Activated T-cell treated with anti-CD3 and anti-CD28 coated beads for 1 hour (primary cell): ENCODE results near the gene PKNOX2.

Experiments
- DNase-seq: peaks from one replicate; pipeline ENCODE4 v3.0.0-alpha.2; 2020; ENCODE audit warnings: low read depth

Gene PKNOX2

DNA sequence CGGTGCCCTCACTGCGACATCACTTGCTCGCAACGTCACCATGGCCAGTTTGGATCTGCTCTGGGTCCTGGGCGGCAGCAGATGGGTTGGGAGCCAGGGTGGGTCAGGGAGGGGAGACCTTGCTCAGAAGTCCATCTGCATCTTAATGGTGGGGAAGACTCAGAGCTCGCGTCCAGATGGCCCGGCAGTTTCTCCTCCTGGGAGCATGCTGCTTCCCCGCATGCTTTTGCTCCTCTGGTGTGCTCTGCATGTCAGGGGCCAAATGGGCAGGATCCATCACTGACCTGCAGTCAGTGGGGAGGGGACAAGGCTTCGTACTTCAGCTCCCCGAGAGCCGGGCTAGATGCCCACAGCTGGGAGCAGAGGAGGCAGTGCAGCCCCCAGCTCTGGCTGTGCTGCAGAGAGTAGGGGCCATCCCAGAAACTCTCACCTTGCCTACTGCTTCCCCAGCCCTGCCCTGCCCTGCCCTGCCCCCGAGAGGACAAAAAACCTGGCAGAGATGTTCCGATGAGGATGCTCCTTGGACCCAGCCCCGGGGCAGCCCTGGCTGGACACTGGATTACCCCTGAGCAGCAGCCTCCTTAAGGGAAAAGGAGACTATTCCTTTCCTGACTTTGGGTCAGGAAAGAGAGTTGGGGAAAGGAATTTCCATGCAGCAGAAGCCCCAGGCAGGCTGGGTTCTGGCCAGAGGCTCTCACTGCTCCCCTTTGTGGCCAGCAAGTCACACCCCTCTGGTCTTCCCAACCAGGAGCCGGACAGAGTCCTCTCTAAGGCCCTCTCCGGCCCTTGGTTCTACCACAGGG lies 149.9 kb downstream of the PKNOX2 start:
- no peak for DNase-seq

DNA sequence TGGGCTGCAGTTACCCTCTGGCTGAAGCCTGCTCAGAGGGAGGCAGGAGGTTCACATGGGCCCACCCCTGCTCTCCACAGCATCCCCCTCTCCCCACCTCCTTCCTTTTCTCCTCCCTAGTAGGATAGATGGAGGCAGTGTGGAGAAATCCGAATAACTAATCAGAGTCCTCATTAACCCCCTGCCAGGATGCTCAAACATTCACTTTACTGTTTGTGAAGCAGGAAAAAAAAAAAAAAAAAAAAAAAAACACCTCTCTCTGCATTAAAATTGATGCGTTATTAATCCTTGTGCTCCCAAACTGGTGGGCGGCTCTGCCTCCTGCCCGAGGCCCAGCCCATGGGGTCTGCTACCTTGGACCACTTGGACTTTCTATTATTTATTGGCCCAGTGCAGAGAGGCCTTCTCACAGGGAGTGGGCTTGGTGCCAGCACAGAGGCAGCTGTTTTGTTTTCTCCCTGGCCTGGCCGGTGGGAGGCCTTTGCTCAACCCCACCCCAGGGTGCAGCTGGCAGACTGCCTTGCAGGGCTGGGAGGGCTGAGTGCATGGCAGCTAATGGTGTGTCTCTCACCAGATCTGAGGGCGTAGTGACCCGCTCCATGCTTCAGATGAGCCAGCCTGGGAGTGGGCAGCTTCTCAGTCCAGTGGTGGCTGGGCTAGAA lies 150.7 kb downstream of the PKNOX2 start:
- no peak for DNase-seq

DNA sequence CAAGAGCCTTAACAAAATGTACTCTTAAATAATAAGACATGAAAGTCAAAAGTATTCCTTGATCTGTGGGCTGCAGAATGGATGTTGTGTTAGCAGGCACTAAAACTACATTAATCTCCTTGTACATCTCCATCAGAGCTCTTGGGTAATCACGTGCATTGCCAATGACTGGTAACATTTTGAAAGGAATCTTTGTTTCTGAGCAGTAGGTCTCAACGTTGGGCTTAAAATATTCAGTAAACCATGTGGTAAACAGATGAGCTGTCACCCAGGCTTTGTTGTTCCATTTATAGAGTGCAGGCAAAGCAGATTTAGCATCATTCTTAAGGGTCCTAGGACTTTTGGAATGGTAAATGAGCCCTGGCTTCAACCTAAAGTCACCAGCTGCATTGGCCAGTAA lies 152.9 kb downstream of the PKNOX2 start:
- DNase-seq: no peak

DNA sequence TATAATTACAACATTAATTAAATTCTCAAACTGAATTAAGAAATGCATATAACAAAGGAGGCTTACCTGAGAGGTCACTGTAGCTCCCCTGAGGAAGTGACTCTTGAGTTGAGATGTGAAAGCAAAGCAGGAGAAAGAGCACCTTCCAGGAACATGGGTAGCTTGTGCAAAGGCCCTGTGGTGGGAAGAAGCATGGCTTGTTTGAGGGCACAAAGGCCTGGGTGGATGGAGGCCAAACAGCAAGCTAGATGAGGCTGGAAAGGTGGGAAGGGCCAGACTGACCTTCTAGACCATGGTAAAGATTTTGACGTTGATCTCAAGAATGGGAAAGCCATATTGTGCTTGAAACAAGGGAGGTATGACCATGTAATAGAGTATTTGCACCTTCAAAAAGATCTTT lies 155.1 kb downstream of the PKNOX2 start:
- DNase-seq: no peak

DNA sequence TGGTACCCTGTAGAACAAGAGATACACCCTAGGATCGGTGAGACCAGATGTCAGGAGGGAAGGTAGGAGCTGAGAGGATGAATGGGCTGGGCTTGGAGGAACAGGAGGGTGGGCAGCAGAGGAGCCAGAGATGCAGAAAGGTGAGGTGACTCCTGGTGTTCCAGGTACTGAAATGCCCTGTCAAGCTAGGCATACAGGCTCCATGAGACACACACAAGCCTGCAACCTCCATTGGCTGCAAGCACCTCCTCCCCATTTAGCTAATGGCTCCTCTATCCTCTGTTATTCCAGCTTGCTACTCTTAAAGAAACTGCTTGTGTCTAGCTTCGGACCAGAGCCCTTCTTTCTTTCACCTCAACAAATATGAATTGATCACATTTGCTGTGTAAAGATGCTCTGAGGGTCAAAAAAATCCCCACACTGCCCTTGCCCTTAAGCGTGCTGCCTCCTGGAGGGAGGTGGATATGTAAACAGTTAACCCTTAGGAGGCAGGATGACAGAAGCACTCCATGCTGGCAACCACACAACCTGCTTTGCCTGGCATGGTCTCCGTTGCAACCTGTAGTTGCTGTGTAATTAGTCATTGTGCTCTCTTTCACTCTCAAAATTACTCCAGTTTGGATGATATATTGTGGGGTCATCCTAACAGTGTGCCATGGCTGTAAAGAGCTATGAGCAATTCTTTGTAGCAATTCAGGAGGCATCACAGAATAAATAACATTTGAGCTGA lies 156.0 kb downstream of the PKNOX2 start:
- no peak for DNase-seq

DNA sequence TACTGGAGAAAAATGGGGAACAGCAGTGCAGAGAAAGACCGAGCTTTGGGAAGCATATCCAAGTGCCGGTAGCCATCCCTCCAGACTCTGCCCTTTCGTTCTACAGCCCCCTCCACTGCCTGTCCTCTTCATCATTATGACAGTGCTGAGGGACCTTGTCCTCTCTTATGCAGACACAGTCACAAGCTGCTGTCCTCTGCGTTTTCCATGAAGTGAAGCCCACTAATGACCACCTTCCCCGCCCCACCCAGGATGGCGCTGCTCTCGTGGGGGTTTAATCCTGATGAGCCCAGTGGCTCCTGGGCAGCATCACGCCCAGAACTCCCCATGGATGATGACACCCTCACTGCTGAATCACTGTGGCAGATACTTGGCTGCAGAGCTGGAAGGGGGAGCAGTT lies 157.7 kb downstream of the PKNOX2 start:
- no peak for DNase-seq

DNA sequence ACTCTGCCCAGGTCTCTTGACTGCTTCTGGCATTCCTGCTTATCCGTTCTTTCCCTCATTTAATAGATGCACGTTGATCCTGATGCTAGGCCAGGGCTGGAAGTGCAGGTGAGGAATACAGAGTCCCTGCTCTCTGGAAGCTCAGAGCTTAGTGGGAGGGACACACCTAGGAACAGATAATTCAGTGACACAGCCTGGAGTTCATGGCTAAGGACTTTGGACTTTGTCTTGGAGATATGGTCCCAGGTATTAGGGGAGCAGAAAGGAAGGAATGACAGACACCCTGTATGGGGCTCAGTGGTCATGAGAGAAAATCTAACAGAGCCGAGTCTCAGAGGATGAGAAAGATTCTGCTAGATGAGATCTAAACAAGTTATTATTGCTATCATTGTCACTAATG lies 160.6 kb downstream of the PKNOX2 start:
- DNase-seq: no peak

DNA sequence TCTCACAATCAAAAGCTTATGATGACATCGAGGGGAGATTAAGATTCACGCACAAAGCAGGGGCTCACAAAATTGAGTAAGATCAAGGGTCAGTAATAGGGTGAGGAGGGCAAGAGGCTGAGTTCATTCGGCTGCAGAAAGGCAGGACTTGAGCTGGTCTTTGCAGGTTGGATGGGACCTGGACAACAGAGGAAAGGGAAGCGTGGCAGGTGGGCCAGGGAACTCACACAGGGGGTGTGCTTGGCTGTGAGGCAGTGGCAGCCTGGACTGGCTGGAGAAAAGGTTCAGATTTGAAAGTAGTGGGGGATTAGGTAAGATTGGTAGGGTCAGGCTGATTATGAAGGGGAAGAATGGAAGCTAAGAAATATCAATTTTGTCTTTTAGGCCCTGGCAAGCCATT lies 161.6 kb downstream of the PKNOX2 start:
- DNase-seq: no peak

DNA sequence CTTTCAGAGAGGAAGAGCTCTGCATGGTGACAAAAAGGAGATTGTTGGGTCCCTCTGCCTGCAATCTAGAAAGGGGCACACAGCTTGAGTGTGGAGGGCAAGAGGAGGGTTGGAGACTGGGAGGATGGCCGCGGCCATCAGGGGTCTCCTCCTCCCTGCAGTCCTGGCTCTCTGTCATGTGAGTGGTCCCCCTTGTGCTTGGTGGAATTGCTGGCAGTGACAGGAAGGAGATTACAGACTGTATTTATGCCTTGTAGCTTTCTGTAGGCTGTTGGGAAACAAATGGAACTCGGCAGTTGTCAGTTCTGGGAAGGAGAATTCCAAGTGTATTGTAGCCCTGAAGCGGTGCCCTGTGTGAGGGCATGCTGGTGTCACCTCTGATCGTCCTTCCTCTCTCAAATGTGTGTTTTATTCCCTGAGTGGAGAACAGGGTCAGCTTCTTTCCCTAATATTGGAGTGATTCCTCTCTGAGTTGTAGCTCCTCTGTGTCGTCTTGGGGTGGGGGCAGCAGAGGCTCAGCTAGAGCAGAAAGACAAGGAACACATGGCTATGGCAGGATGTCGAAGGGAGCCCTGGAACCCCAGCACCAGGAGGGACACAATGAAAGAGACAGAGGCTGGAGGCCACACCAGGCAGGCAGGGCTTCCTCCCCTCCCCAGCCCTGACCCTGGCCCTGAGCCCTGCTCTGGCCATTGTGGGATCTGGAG lies 163.1 kb downstream of the PKNOX2 start:
- no peak for DNase-seq

DNA sequence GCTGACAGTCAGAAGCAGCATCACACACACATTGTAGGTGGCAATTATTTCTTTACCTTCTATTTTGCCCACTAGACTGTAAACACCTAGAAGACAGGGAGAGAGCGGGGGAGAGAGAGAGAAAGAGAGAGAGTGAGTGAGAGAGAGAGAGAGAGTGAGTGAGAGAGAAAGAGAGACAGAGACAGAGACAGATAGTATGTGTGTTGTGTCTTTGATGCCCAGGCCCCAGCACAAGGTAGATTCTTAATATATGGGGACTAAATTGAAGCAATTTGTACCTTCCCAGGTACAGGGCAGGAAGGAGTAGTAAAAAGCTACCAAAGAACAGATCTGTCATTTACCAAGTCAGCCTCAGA lies 163.7 kb downstream of the PKNOX2 start:
- no peak for DNase-seq

DNA sequence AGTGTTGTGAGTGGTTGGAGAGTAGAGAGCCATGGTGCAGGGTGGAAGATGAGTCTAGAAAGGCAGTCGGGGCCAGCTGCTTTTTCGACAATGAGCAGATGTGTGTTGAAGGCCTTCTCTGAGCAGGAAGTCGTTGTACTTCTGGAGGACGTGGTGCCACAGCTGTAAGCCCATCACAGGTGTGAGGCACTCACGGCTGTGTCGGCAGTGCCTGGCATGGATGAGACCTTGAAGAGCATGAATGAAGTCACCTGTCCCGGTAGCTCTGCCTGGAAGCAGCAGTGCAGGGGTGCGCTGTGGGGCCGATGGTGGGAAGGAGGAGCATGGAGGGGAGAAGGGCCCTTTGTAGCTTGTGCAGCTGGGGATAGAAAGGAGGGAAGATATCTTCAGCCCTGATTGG lies 165.2 kb downstream of the PKNOX2 start:
- DNase-seq: no peak

DNA sequence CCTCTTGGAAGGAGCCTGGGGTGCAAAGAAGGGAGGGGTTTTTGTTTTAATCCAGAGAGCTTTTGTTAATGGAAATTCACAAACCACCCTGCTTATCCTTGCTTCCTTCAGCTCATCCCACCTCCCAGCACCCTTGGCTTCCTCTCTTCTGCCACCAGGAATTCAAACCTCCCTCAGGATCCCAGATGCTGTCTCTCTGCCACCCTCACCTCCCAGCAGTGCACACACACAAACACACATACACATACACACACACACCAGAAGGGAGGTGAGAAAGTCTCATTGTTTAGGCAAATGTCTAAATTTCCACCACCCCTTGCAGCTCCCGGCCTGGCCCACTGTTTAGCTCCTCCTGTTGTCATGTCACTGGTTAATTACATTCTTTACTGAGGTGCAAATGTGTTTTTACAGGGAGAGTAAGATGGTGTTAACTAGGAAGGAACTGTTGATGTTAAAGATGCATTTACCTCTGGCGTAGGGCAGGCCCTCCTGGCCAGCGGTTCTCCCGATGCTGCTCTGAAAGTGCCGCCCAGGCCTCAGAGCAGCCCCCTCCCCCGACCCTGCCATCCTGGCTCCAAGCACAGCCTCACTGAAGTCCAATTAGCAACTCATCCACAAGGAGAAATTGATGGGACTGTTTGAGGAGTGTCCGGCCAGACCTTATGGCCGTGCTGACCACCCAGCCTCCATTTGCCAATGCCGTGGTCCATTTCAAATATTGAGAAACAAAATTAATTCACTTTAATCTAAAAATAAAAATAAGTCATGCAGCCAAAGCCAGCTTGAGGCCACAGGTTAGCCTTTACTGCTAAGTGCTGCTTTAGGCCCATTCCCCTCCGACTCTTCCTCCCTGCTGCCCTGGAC lies 166.1 kb downstream of the PKNOX2 start:
- no peak for DNase-seq

DNA sequence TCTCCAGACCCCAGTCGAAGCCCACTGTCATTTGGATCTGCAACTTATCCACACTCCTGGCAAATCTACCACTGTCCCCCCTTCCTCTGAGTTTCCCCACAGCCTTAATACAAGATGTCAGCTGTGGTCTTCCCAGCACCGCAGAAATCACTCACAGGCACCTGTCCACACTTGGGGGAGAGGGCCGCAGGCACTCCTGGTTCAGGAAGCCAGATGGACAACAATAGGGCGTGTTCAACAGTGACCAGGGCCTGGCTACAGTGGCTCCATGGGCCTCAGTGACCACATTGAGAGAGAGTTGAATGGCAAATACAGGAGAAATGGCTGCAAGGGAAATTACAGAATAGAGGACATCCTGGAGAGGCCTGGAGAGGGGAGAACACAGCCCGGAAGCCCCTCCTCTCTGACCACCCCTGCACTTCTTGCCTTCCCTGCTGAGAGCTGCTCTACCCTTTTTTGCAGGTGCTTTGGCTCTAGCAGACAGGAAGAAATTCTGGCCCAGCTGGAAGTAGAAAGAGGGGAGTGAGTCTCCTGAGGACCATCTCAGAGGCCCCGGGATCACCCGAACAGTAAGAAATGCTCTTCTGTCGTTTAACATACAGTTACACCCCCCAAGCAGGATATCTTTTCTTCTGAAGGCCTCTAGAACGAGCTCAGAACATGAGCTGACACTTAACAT lies 166.9 kb downstream of the PKNOX2 start:
- no peak for DNase-seq

DNA sequence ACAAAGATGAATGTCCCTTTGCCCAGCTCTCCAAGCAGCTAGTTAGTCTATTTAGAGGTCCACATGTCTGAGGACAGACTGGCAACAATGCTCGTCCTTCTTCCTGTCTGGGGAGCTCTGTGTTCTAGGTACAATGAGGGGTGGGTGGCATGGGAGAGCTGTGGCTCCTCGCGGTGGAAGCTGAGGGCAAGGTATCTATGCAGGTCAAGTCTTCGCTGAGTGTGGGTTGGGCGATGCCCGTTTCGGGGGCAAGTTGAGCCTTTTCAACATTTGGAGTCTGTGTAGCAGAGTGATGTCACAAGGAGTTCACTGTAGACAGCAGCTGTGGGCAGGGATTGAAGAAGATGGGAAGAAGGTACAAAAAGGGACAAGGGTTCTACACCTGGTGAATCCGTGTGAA lies 168.3 kb downstream of the PKNOX2 start:
- DNase-seq: no peak

DNA sequence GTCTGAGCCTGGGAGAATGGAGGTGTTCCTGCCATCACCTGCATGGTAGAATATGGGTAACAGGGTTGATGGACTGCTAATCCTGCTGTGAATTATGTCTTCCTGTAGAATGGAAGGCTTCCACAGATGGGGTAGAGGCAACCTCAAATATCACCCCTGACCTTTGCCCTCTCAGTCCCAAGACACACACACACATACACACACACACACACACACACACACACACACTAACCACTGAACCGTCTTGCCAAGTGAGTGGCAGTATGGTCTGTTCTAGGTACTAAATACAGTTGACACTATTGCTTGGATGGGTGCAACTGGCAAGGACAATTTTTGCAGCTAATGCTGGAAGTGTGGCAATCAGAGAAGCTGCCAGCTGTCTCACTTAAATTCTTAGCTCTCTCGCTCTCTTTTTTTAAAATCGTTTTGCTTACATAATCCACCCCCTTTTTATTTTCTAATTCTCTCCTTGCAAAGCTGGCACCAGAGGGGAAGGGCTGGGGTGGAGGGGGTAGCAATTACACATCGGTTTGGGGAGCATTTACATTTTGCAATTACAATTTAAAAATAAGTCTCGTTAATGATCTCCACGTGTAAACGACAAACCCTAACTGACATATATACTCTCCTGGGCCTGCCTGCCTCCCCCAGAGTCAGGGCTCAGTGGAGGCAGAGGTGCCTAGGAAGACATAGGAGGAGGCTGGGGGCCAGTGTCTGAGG lies 169.0 kb downstream of the PKNOX2 start:
- no peak for DNase-seq

DNA sequence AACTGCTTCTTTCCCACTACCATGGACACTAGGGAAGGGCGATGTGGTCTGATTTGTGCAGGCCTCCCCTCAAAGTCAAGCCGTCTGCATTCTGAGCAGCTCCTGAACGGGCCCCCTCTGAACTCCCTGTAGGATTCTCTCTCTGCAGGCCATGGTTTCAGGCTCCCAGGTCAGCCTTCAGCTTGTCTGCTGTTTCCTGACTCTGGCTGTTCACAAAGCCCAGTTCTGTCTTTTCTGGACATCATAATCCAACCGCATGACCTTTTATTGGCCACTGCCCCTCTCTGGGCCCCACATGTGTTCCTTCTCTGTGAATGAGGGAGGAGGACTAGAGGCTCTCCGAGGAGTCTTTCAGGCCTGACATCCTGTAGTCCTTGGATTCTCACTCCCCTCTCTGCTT lies 170.6 kb downstream of the PKNOX2 start:
- DNase-seq: no peak

DNA sequence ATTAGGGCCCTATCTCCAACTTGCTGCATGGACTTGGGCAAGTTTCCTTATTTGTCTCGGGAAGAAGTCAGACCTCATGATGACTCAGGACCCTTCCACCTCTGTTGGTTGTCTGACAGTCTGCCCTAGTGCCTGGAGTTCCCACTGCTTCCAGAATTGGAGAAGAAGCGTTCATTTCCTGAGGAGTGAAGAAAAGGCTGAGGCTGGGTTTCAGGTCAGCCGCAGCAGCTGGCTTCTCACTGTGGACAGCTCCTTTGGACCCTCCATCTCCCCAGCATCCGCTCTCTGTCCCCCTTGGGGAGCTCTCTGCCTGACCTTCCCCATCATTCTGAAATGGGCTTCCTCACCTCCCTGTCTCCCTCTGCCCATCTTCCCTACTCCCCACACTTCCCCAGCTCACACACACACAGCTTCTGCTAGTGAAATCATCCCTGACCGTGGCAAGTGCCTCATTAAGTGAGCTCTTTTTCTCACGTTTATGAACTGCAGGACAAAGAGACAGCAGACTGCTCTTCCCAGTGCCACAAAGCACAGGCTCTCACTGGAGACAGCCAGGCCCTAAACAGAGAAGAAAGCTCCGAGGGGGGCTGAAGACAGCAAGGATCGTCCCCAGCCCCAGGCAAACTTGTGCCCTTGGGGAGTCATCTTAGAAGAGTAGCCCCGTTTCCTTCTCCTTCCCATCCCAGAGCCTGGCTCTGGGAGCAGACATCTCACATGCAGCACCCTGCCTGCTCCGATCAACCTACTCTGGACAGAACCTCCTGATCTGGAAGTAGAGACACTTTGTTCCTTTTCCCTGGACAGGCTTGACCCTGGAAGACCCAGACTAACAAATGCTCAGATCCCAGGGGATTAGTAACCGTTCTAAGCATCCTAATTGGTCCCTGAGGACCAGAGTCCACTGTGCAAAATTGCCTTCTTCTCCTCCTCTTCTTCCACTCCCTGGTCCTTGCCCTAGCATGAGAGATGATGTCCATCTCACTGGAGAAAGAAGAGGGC lies 173.6 kb downstream of the PKNOX2 start:
- DNase-seq: no peak

DNA sequence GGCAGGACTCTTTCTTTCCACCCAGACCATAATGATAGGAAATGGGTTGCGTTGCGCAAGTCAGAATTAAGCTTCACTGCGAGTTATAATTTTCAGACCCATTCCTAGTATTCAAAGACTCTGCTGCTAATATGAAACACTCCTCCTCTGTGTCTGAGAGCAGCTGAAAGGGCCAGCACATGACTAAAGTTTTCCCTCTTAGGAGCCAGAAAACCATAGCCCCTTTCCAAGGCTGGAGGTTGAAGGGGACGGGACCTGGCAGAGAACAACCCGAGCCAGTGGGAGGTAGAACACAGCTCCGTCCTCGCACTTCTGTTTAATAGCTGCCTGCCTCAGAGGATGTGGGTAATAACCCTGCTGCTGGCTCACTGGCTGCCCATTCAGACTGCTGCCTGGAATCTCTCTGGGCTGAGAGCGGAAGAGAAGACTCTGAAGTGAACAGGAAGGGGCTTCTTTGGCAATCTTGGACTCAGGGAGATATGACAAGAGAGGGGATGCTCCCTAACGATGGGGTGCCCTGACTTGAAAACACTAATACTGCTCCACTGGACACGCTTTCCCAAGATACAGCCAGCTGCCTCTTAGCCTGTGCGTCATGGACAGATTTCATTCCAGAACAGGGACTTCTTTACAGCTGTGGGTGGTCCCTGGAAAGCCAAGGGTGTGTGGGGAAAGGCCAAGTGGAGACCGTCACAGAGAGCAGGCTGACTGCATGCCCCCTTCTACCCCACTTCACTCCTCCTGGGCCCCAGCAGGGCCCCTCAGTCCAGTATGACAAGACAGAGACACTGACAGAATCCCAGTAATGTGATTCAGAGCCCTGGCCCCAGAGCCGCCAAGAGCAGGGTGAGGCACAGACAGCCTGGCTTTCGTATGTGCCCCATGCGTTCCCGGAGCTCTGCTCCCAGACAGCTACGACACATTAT lies 174.6 kb downstream of the PKNOX2 start:
- no peak for DNase-seq
